NCI-H1694 (cell line): Measurements from ENCODE around the gene ZNF587B.
"Not testable (repeated sequence)": the region's sequence is repeated elsewhere in the genome, so short reads cannot be mapped to it uniquely, and the experiment has no call there.

ENCODE experiments used
- DNase-seq: peaks from one replicate; lab custom pipeline; 2025; lab: John Stamatoyannopoulos, UW

ZNF587B gene

DNA sequence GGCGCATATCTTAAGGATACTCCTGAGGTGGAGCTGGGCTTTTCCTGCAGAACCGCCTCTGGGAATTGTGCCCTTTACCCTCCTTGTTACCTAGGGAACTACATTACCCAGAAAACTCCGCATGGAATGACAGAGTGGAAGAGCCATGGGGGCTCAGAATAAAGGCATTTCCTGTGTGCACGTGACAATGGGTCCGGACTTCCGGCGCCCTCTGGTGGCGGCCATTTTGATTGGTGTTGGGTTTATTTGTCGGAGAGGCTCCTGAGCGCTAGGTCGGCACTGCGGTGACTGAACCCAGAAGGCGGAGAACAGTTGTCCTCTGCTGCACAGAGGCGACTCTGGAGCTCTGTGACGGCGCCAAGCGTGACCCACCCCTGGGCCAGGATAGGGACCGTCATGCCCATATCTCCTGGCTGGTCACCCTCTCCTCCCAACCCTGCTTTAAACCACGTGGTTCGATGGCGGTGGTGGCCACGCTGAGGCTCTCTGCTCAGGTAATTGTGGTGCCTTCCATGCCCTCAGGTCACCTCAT lies at the start of gene ZNF587B:
TSS of gene ZNF587B (plus strand) at position 229 of the 532 bp plus-strand sequence. CDS start at position 459, 230 bp downstream.
- no peak for DNase-seq

- no peak for DNase-seq
Measured at GRCh38 chr19:57786286-57786685, 43.8 kb upstream of the ZNF587B start.

DNA sequence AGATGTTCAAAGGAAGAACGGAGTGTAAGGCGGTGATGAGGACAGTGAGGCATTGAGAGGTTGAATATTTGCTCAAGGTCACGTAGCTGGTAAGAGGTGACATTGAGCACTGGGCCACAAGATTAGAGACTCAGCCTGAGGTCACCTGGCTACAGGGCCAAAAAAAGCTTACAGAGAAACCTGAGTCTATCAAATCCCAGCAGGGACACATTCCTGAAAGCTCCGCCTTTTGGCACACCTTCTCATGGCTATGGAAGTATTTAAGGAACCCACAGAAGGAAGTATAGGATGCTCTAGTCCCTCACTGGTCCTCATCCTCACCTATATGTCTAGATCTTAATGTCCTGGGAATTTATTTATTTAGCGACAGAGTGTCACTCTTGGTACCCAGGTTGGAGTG lies 43.2 kb upstream of the ZNF587B start:
- no peak for DNase-seq

GRCh38 chr19:57788114-57788692 lies 41.9 kb upstream of the ZNF587B start:
- DNase-seq: no peak

DNA sequence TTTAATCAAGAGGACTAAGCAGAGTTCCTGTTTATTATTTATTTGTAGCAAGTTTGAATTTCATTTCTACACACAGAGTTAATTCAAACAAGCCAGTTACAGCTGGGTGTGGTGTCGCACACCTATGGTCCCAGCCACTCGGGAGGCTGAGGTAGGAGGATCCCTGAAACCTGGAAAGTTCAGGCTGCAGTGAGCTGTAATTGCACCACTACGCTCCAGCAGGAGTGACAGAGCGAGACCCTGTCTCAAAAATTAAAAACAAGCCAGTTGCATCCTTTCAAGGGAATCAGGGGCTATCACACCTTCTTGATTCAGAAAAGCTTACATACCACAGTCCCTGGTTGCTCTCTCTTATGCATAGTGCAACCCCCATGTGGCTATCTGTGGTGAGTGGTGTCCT lies 40.8 kb upstream of the ZNF587B start:
- DNase-seq: no peak

- DNase-seq: not testable (repeated sequence)
Measured at GRCh38 chr19:57796580-57796979, 33.5 kb upstream of the ZNF587B start.

- DNase-seq: no peak
Measured at GRCh38 chr19:57800696-57801095, 29.4 kb upstream of the ZNF587B start.

- no peak for DNase-seq
Measured at GRCh38 chr19:57802269-57802668, 27.8 kb upstream of the ZNF587B start.

DNA sequence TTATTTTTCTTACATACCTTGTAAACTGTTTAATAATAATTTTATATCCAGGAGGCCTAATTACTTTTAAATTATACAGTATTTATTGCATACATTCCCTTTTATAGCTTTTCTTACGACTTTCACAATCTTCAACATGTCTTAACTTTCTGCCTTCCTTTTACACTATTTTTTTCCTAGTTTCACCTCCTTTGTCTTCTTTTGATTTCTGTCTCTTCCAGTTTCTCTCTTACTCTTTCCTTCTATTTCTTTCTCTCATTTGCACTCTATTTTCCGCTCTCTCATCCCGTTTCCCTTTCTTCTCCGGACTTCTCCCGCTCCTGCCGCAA lies 26.9 kb upstream of the ZNF587B start:
- no peak for DNase-seq

DNA sequence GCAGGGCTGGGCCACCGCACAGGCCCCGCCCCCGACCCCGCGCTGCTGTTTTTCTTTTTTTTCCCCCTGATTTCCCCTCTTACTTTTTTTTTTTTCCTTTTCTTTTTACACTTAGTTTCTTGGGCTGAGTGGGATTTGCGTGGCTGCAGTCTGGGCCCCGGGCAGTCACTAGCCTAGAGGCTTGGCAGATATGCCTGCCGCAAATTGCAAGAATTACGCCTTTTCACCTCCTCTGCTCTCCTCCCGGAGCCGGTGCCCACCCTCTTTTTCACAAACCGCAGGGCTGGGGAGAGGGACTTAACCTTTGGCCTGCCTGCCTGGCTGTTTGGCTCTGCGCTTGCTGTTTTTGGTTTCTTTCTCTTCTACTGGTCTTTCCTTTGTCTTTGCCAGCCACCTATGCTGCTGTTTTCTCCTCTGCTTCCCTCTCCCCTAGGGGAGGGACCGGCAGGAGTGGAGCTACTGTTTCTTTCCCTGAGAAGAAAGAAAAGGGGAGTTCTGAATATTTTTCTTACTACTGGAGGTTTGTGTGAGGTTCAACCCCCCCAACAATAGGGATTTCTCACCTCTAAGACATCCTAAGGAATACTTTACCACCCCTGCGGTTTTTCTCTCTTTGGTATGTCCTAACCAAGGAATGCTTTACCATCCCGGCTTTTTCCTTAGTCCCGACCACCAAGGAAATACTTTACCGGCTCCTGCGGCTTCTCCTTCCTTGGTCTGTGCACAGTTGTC lies 26.3 kb upstream of the ZNF587B start:
- no peak for DNase-seq

DNA sequence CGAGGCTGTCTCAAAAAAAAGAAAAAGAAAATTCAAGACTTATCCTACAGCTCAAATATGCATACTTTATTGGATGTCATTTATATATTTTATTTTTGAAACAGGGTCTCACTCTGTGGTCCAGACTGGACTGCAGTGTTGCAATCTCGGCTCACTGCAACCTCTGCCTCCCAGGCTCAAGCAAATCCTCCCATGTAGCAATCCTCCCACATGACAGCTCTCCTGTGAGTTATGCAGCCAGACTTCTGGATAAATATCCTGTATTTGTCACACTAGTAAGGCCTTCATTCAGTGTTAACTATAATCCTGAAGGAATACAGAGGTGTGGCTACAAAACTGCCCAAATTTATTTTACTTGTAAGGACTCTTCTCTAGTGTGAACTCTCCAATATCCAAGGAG lies 22.6 kb upstream of the ZNF587B start:
- no peak for DNase-seq

GRCh38 chr19:57810410-57811295 lies 19.4 kb upstream of the ZNF587B start:
- not testable (repeated sequence) for DNase-seq

DNA sequence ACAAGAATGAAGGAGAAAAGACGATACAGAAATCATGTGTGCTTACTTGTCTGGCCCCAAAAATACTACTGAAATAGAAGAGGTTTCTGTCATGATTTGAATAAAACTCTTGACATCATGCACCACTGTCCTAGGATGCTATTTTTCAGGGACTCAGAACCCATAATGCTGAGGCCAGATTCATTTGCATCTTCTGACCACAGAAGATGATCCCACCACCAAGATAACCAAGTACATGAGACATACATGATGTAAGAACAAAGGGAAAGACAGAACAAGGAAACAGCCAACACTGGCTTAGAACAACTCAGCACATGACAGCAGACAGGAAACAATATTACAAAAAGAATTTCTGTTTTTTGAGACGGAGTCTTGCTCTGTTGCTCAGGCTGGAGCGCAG lies 17.9 kb upstream of the ZNF587B start:
- DNase-seq: no peak

GRCh38 chr19:57812975-57813820 lies 16.9 kb upstream of the ZNF587B start:
- not testable (repeated sequence) for DNase-seq

- DNase-seq: no peak
Measured at GRCh38 chr19:57813919-57814504, 16.1 kb upstream of the ZNF587B start.

- peak; percentile 88 for DNase-seq
Measured at GRCh38 chr19:57814505-57815246, 15.4 kb upstream of the ZNF587B start, which contains the start of gene ZNF552. Gene ZNF552, minus strand, starts transcription at chr19:57814913. Its CDS starts 170 bp downstream, at chr19:57814743.

- no peak for DNase-seq
Measured at GRCh38 chr19:57815247-57816075, 14.6 kb upstream of the ZNF587B start.

DNA sequence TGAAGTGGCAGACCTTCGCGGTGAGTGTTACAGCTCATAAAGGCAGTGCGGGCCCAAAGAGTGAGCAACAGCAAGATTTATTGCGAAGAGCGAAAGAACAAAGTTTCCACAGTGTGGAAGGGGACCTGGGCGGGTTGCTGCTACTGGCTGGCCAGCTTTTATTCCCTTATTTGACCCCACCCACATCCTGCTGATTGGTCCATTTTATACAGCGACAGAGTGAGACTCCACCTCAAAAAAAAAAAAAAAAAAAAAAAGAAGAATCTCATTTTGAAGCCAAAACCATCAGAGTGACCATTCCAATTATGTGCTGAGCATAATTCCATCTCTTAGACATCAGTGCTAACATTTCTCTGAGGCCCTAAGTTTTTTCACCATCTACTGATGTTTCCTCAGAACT lies 13.4 kb upstream of the ZNF587B start:
- DNase-seq: no peak

DNA sequence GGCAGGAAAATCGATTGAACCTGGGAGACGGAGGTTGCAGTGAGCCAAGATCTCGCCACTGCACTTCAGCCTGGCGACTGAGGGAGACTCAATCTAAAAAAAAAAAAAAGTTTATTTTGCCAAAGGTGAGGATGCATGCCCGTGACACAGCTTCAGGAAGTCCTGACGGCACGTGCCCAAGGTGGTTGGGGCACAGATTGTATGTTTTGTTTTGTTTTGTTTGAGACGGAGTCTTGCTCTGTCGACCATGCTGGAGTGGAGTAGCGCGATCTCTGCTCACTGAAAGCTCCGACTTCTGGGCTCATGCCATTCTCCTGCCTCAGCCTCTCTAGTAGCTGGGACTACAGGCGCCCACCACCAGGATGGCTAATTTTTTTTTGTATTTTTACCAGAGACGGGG lies 12.1 kb upstream of the ZNF587B start:
- no peak for DNase-seq

DNA sequence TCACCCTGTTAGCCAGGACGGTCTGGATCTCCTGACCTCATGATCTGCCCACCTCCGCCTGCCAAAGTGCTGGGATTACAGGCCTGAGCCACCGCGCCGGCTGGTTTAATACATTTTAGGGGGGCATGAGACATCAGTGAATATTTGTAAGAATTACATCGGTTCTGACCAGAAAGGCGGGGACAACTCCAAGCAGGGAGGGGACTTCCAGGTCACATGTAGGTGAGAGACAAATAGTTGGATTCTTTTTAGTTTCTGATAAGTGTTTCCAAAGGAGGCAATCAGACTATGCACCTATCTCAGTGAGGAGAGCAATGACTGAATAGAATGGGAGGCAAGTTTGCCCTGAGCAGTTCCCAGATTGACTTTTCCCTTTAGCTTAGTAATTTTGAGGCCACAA lies 11.7 kb upstream of the ZNF587B start:
- DNase-seq: no peak
